Central memory CD4-positive, alpha-beta T cell (primary cell): ENCODE measurements around the gene IRF2BP1.
"Not testable (repeated sequence)": the region's sequence is repeated elsewhere in the genome, so short reads cannot be mapped to it uniquely, and the experiment has no call there.

Source experiments
- DNase-seq: peaks from one replicate; pipeline ENCODE4 v3.0.0; 2022

IRF2BP1 gene

DNA sequence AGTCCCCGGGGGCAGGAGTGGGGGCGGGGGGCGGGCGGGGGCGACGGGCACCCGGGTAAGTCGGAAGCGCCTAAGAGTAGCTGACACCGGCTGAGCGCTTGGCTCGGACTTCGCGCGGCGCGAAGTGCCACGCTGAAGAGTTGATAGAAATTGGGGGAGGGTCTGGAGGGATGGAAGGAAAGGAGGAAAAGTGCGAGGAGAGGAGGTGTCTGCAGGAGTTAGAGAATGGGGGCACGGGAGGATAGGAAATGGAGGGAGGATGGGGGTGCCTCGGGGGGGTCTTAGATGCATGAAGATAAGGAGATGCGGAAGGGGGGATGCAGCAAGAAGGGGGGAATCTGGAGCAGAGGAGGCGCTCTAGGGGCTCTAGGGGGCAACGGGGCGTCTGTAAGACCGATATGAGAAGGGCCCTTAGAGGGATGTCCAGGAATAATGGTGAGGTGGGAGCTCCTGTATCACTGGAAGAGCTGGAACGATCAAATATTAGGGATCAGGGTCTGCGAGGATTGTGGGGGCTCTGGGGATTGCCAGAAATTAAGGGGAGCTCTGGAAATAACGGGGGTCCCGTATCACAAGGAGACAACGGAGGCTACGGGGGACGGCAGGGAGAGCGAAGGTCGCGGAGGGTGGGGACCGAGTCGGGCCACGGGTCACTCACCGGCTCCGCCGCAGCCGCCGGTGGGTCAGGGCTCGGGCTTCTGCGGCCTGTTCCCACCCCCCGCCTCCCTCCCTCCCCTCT lies 16.1 kb upstream of the IRF2BP1 start, which contains the start of gene MYPOP:
Gene MYPOP (minus strand): TSS at position 702 of the 739 bp plus-strand sequence. CDS start 840 bp downstream, outside the sequence.
- no peak for DNase-seq

DNA sequence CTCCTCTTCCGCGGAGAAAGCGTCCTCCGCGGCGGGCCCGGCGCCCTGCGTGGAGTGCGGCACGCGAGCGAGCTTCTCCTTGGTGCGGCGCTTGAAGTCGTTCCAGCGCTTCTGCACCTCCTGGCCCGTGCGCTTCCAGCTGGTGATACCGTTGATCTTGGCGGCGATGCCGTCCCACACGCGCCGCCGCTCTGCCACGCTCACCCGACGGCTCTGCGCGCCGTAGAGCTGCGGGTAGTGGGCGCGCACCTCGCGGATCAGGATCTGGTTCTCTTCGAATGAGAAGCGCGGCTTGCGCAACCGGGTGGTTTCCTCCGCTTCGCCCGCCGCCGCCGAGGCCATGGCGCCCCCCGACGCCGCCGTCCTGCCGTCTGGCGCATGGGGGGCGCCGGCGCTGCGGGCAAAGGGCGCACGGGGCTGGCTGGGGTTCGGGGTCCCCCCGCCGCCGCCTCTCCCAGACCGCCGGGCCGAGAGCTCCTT lies 15.5 kb upstream of the IRF2BP1 start:
- DNase-seq = peak; percentile 3

- DNase-seq = no peak
Observed at GRCh38 chr19:45900738-45901431, 14.9 kb upstream of the IRF2BP1 start.

- DNase-seq = no peak
Observed at GRCh38 chr19:45899919-45900589, 14.1 kb upstream of the IRF2BP1 start.

DNA sequence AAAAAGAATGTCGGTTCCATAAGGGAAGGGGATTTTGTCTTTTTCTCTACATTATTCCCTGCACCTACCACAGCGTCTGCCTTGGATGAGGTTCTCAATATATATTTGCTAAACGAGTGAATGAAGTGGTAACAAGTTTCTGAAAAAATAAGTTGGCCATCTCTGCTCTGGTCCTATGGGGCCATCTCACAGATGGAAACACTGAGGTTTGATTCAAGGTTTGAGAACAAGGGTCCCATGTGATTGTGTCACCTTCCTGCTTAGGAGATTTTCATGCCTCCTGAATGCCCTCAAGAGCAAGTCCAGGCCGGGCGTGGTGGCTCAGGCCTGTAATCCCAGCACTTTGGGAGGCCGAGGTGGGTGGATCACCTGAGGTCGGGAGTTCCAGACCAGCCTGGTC lies 13.3 kb upstream of the IRF2BP1 start:
- DNase-seq = no peak

DNA sequence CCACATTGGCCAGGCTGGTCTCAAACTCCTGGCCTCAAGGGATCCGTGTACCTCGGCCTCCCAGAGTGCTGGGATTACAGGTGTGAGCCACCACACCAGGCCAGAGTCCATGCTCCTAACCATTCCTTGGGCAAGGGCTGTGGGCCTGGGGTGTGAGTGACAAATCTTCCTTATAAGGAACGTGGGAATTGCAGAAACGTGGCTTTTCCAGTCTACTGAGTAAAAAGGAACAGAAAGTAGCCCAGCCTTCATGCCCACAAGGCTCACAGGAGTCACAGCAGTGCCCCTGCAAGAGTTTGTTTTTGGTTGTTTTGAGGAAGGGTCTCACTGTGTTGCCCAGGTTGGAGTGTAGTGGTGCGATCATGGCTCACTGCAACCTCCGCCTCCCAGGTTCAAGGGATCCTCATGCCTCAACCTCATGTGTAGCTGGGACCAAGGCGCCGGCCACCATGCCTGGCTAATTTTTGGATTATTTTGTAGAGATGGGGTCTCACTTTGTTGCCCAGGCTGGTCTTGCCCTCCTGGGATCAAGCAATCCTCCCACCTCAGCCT lies 11.4 kb upstream of the IRF2BP1 start:
- no peak for DNase-seq

DNA sequence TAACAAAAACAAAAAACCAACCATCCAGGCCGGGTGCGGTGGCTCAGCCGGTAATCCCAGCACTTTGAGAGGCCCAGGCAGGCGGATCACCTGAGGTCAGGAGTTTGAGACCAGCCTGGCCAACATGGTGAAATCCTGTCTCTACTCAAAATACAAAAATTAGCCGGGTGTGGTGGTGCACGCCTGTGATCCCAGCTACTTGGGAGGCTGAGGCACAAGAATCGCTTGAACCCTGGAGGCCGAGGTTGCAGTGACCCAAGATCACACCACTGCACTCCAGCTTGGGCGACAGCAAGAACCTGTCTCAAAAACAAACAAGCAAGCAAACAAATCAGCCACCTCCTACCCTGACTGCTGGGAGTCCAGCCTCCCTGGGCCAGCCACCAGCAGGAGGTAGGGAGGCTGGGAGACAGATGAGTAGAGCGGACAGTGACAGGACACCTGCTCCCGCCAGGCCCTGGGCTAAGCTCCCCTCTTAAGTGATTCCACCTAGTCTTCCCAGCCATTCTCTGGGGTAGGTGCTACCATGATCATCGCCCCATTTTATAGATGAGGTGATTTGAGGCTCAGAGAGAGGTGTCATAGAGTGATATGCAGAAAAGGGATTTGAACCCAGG lies 10.2 kb upstream of the IRF2BP1 start:
- not testable (repeated sequence) for DNase-seq

DNA sequence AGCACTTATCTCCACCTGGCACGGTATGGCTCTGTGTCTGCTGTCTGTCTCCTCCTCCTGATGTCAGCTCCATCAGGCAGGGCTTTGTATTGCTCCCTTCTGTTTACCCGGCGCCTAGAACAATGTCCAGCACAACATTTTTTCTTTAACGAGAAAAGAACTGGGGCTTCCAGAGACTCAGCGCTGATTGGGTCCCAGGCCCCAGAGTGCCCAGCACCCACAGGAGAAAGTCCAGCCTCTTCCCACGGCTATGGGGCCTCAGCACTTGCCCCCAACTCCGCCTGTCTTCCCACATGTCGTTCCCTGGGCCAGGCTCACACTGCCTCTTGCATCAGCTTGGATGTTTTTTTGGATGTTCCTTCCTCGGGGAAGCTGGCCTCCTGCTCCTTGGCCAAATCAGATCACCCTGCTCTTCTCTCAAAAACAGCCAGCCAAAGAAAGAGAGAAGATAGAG lies 9.6 kb upstream of the IRF2BP1 start:
- DNase-seq = no peak

GRCh38 chr19:45890877-45891276 lies 4.9 kb upstream of the IRF2BP1 start:
- no peak for DNase-seq

DNA sequence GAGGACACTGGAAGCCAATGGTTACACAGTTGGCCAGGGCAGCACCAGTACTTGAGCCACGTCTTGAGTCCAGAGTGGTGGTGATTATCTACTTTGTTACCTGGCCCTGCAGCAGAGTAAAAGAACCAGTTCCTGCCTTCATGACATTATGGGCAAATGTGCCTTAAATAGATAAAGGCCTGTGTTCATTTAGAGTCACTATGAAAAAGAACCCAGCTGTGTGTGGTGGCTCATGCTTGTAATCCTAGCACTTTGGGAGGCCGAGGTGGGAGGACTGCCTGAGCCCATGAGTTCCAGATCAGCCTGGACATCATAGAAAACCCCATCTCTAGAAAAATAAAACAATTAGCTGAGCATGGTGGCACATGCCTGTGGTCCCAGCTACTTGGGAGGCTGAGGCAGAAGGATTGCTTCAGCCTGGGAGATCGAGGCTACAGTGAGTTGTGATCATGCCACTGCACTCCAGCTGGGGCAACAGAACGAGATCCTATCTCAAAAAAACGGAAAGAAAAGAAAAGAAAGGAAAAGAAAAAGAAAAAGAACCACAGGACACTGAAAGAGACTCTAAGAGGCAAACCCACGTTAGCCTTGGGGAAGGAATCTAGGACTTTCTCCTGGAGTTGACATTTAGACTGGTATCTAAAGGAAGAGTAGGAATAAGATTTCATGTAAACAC lies 3.4 kb upstream of the IRF2BP1 start:
- DNase-seq = no peak

DNA sequence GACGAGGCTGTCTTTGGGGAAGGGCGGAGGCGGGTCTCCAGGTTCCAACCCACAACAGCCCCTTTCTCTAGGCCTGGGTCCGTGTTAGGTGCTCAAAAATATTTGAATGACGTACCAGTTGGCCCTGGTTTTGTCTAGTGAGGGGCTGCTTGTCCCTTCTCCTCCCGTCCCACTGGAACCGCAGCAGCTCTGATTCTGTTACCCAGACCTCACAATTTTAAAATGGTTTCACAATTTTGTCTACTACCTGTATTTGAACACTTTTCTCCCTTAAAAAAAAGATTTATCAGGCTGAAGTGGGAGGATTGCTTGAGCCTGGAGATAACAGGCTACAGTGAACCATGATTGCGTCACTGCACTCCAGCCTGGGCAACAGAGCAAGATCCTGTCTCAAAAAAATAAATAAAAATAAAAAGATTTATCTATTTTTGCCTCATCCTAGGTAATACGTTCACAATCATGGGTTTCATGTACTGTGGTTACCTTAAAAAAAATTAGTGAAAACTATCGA lies 1.3 kb upstream of the IRF2BP1 start:
- DNase-seq = no peak

DNA sequence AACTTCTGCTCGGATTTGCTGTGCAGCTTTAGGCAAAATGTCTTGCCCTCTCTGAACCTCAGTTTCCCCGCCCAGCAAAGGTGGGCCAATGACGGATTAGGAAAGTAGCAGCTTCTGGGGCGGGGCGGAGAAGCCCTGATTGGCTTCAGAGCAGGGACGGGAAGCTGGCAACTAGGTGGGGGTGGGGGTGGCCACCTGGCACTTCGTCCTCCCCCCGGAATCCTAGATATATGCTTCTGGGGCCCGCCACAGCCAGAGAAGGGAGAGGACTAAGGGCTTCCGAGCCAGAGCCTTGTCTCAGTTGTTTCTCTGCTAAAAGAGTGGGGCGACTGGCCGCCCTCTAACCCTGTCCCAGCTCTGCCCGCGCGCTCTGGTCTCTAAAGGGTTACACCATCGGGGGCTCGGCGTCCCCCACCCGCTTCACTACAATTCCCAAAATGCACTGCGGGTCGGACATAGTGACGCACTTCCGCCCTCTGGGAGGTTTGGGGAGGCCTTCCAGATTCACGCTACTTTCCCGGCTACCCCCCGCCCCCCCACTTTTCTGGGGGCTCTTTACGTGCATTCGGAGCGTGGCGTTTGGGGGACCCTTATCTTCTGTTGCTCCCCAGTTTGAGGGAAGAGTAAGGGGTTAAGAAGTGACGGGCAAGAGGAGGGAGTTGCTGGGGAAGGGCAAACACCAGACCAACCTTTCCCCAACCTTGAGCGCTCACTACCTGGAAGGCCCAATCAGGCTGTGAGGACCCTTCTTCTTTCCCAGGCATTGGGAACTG lies 672 bp upstream of the IRF2BP1 start:
- DNase-seq = peak; percentile 89

DNA sequence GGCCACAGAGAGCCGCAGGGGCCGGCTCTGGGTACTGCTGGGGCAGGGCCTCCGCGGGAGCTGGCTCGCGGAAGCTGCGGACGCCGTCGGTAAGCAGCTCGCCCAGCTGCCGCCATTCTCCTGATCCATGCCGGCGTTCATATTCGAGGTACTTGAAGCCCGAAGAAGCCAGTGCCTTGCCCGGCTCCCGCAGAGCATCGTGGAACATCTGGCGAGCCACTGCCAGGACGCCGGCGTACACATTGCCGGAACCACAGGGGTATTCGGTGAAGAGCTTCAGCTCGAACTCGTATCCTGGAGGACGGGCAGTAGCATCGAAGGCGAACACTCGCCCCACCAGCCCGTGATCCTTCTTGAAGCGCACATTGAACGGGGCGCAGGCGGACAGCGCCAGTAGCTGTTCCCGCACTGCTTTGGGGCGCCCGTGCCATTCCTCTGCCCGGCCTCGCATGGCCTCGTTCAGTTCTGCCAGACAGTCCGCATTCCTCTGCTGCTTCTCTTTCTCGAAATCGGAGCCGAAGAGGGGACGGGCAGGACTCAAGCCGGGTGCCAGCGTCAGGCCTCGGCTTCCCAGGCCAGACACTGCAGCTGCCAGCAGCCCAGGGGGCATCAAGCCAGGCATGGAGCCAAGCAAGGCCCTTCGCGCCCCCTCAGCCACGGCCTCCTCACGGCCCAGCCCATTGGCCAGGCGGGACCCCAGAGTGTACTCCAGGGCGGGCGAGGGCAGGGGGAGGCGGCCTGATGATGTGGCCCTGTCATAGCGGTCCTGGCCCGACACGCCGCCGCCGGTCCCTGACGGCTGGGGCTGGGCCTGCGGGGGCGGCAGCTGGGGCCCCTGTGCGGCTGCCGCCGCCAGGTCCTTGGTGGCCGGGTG lies 1.0 kb downstream of the IRF2BP1 start:
- DNase-seq = no peak

- no peak for DNase-seq
Observed at GRCh38 chr19:45883881-45884681, 1.9 kb downstream of the IRF2BP1 start.

GRCh38 chr19:45883586-45883880 lies 2.4 kb downstream of the IRF2BP1 start:
- DNase-seq = no peak

GRCh38 chr19:45882652-45883585 lies 3.0 kb downstream of the IRF2BP1 start:
- DNase-seq = peak; percentile 75

- DNase-seq = no peak
Observed at GRCh38 chr19:45881909-45882528, 3.9 kb downstream of the IRF2BP1 start.
